GM18868 (cell line): ENCODE measurements around the gene PCDHB15.
"Not testable (repeated sequence)": the region's sequence is repeated elsewhere in the genome, so short reads cannot be mapped to it uniquely, and the experiment has no call there.

Experiments
- ATAC-seq: cut with Tn5 transposase; IDR thresholded peaks from one replicate; pipeline ENCODE4 v1.9.1; 2021; ENCODE audit warnings: mild to moderate bottlenecking, moderate library complexity; ENCODE audit not compliant: unreplicated experiment

Gene PCDHB15

DNA sequence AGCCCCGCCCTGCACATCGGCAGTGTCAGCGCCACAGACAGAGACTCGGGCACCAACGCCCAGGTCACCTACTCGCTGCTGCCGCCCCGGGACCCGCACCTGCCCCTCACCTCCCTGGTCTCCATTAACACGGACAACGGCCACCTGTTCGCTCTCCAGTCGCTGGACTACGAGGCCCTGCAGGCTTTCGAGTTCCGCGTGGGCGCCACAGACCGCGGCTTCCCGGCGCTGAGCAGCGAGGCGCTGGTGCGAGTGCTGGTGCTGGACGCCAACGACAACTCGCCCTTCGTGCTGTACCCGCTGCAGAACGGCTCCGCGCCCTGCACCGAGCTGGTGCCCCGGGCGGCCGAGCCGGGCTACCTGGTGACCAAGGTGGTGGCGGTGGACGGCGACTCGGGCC lies 1.8 kb downstream of the PCDHB15 start:
- ATAC-seq, result not testable (repeated sequence)

DNA sequence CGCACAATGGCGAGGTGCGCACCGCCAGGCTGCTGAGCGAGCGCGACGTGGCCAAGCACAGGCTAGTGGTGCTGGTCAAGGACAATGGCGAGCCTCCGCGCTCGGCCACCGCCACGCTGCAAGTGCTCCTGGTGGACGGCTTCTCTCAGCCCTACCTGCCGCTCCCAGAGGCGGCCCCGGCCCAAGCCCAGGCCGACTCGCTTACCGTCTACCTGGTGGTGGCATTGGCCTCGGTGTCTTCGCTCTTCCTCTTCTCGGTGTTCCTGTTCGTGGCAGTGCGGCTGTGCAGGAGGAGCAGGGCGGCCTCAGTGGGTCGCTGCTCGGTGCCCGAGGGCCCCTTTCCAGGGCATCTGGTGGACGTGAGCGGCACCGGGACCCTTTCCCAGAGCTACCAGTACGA lies 2.2 kb downstream of the PCDHB15 start:
- not testable (repeated sequence) for ATAC-seq

DNA sequence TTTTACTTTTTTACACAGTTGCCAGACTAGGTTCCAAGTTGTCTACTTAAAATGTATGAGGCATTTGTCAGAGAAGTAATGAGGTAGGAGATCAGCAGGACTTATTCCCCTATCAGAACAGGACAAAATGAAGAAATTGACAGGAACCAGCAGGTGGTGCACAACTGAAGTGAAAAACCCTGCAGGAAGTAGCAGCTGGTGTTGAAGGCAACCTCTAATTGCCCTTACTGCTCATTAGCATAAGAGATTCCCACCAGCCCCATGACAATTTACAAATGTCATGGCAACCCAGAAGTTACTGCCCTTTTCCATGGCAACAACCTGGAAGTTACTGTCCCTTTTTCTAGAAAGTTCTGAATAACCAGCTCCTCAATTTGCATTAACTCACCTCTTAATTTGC lies 5.4 kb downstream of the PCDHB15 start:
- ATAC-seq, result no peak

DNA sequence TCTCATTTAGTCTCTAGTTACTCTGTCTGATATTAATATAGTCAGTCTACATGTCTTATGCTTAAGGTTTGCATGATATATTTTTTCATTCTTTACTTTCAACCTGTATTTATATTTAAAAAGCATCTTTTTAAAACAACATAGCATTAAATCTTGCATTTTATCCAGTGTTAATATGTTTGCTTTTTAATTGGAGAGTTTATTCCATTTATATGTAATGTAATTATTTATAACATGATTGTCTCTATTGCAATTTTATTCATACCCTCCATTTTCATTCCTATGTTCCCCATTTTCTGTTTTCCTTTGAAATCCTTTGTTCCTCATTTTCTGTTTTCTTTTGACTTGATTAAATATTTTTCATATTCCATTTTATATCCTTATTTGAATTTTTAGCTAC lies 13.3 kb downstream of the PCDHB15 start:
- no peak for ATAC-seq

DNA sequence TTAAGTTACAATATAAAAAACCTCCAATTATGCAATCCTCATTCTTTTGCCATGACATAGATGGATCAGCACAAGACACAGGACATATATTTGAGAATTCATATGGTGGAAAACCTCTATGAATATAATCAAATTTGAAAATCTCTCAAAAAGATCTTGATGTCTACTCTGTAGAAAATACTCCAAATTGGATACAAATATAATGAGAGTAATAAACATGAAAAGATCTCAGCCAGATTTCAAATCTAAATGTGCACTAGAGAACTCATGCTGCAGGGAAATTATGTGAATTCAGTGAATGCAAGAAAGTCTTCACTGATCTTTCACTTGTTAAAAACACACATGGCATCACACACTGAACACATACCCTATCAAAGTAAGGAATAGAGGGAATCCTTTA lies 13.8 kb downstream of the PCDHB15 start:
- no peak for ATAC-seq

DNA sequence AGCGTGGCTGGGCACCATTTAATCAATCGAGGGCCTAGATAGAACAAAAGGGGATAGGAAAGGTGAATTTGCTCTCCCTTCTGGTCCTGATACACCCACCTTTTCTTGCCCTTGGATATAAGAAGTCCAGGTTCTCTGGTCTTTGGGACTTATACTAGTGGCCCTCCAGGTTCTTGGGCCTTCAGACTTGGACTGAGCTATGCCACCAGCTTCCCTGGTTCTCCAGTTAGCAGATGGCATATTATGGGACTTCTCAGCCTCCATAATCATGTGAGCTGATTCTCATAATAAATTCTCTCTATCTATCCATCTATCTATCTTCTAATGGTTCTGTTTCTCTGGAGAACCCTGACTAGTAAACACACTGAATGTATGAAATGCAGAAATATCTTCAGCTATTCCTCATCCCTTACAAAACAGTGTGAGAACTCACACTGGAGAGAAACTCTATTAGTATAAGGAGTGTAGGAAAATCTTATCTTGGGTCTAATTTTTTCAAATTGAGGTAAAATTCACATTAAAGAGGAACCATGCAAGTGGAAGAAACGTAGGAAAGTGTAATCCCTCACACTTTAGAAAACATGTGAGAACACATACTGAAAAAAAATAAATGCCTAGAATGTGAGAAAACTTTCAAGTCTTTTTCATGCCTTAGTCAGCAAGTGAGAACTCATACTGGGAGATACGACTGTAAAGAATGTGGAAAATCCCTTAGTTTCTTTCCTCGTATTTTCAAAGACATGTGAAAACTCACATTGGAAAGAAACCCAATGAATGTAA lies 15.5 kb downstream of the PCDHB15 start:
- no peak for ATAC-seq

DNA sequence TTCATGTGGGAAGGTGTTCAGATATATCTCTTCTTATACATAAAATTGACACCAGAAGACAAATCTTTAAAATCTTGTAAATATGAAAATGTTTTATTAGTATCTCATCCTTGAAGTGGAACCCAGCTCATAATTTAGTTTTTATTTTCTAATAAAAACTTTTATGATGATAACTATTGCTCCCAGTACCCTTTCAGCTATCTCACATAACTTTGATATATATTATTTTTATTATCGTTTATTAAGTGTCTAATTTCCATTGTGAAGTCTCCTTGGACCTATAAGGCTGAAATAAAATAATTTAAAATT lies 16.0 kb downstream of the PCDHB15 start:
- no peak for ATAC-seq

DNA sequence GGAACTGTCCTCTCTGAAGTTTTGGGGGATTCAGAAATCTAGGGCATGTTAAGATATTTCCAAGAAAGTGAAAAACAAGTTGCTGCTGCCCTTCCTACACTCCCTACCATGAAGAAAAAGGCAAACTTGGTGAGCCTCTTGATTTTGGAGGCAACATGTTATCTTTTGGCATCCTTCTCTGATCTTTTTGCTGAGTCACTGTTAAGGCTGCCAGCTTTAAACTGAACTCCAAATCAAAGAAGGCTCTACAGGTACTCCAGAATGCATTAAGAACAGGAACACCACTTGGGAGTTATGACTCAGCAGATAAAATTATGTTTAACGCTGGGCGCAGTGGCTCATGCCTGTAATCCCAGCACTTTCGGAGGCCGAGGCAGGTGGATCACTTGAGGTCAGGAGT lies 24.0 kb downstream of the PCDHB15 start:
- no peak for ATAC-seq

DNA sequence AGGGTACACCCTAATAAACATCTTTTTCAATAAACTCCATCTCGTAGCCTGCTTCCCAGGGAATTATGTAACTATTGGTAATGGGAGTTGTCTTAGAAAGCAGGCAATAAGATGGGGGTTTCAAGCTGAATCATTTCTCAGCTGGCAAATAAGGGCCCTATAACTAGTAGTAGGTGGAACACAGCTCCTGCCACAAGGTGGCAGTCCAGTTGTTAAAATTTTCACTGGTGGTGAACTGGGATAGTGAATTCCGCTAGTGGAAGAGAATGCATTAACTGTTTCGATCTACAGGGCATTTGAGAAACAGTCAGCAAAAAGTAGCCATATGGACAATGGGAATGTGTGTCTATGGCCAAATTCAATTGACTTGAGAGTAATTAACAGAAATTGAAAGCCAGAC lies 27.7 kb downstream of the PCDHB15 start:
- no peak for ATAC-seq

DNA sequence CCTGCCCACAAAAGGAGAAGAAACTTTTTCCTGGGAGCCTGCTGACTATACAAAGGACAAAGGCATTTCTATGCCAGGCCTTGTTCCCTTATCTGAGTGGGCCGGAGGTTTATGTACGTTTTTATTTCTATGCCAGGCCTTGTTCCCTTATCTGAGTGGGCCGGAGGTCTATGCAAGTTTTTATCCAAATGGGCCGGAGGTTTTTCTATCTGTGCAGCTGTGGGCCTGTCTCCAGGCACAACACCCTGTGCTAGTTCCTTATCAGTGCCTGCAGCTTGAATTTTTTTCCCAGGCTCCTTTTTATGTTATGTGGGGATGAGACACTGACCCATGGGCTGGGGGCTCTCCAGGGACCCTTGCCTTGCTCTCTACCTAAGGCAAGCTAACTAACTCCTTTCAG lies 53.2 kb downstream of the PCDHB15 start:
- no peak for ATAC-seq
